ENCODE results near the gene CFAP74.

The CFAP74 gene

GRCh38 chr1:1872329-1872994 lies 131.1 kb downstream of the CFAP74 start:
- no peak for DNase-seq (ENCODE audit: low spot score)

Data from SW480 (cell line).